Naive thymus-derived CD8-positive, alpha-beta T cell (primary cell): ENCODE measurements around the gene SEMA3A. TPM values are rescaled to one million over a fixed set of nuclear protein-coding genes. Genes with fewer than 3 reads are reported as not detected.
A peak's percentile ranks its signal among the peaks of the same experiment; 100 is the strongest.

Source experiments
- ATAC-seq, 2 donors: fragments of 150-1000 bp; cut with Tn5 transposase in 1 of 2; sonication (Bioruptor Pico), chemical (Tn5 transposase) in 1 of 2; 1 replicate in 1 of 2; 2 replicates in 1 of 2; pipeline ENCODE4 v1.10.0; 2021; ENCODE audit warnings: mild to moderate bottlenecking in 2 of 2, moderate library complexity in 2 of 2
- POLR2A ChIA-PET: fragments of 350-600 bp; sonication (Branson Sonifier 250); formaldehyde crosslinking; loops from one replicate; lab custom pipeline; 2021; ENCODE audit warnings: antibody characterized with exemption; lab: Charles Lee
- DNase-seq, 10 donors: peaks; one replicate each; pipeline versions ENCODE4 v3.0.0 to v3.0.0-alpha.2; 2020 to 2022
- H3K27ac Mint-ChIP-seq, 10 donors: one replicate each; pipeline ENCODE4 v1.8.0; 2020 to 2022; ENCODE audit warnings: mild to moderate bottlenecking in 10 of 10, mixed read lengths in 10 of 10, moderate library complexity in 4 of 10, inconsistent platforms in 1 of 10
- H3K27me3 Mint-ChIP-seq, 5 donors: one replicate each; pipeline ENCODE4 v1.8.0; 2021 to 2022; ENCODE audit warnings: mixed read lengths in 5 of 5
- H3K36me3 Mint-ChIP-seq, 3 donors: one replicate each; pipeline ENCODE4 v1.8.0; 2020 to 2022; ENCODE audit warnings: mixed read lengths in 3 of 3, mild to moderate bottlenecking in 2 of 3, inconsistent platforms in 1 of 3
- H3K4me1 Mint-ChIP-seq, 4 donors: one replicate each; pipeline ENCODE4 v1.8.0; 2021 to 2022; ENCODE audit warnings: mixed read lengths in 4 of 4
- H3K4me3 Mint-ChIP-seq, 10 donors: one replicate each; pipeline ENCODE4 v1.8.0; 2020 to 2022; ENCODE audit warnings: mild to moderate bottlenecking in 10 of 10, mixed read lengths in 10 of 10, moderate library complexity in 6 of 10, inconsistent platforms in 1 of 10
- H3K9me3 Mint-ChIP-seq, 9 donors: one replicate each; pipeline ENCODE4 v1.8.0; 2020 to 2022; ENCODE audit warnings: mixed read lengths in 9 of 9, mild to moderate bottlenecking in 3 of 9, inconsistent platforms in 1 of 9, moderate library complexity in 1 of 9
- polyA plus RNA-seq, 3 donors: library from polyadenylated mRNA; unstranded; fragments of 300-500 nt; fragmentation: Illumina TruSeq; gene quantifications; one replicate each; pipeline ENCODE4 v1.2.3, GENCODE V29; 2021
- total RNA-seq, 8 experiments: library from RNA in 2 of 8; stranded (reverse) in 2 of 8; gene quantifications; one replicate each; pipeline ENCODE4 v1.2.3 and lab custom pipeline; 2021 to 2026

The SEMA3A gene
- total and polyA plus RNA-seq, 5 experiments from 2014 or later, result 0.10 to 2.7 (median 0.28) TPM

- peak overlapping the region in 2 of 10 donors; percentile 4 to 70 for H3K4me3 Mint-ChIP-seq
- H3K27ac Mint-ChIP-seq, result peak overlapping the region in 2 of 10 donors; percentile 24 to 66
- no peaks in the 10 kb centered on the region for H3K9me3 Mint-ChIP-seq
- peaks cover 0 to 3% (median 2%) of the 10 kb centered on the region in 5 donors for H3K27me3 Mint-ChIP-seq
- H3K36me3 Mint-ChIP-seq, result peaks cover 0 to 2% (median 0%) of the 10 kb centered on the region in 3 donors
- DNase-seq (no peak), ATAC-seq (no peak)
- H3K4me1 Mint-ChIP-seq, result peaks cover 19 to 43% (median 25%) of the 10 kb centered on the region in 4 donors
- POLR2A ChIA-PET, result no interaction called here
These were observed 2.7 kb downstream of the SEMA3A start for GRCh38 chr7:84191842-84192241.

GRCh38 chr7:84191261-84191660 is 3.3 kb downstream of the SEMA3A start:
- Mint-ChIP-seq H3K36me3 (peaks cover 0 to 2% (median 0%) of the 10 kb centered on the region in 3 donors), H3K4me1 (peaks cover 21 to 43% (median 27%) of the 10 kb centered on the region in 4 donors), H3K27ac (no peak overlapping the region), H3K9me3 (no peaks in the 10 kb centered on the region), H3K4me3 (no peak overlapping the region), H3K27me3 (peaks cover 0 to 3% (median 2%) of the 10 kb centered on the region in 5 donors)
- POLR2A ChIA-PET, result no interaction called here
- DNase-seq, result no peak
- ATAC-seq, result no peak

GRCh38 chr7:84190016-84190705 is 4.4 kb downstream of the SEMA3A start:
- no peak overlapping the region for H3K4me3 Mint-ChIP-seq
- DNase-seq (no peak), ATAC-seq (no peak)
- peaks cover 15 to 32% (median 22%) of the 10 kb centered on the region in 4 donors for H3K4me1 Mint-ChIP-seq
- POLR2A ChIA-PET, result no interaction called here
- no peaks in the 10 kb centered on the region for H3K27me3 Mint-ChIP-seq
- H3K9me3 Mint-ChIP-seq, result no peaks in the 10 kb centered on the region
- H3K36me3 Mint-ChIP-seq, result no peaks in the 10 kb centered on the region
- H3K27ac Mint-ChIP-seq, result peak overlapping the region in 1 of 10 donors; percentile 19

- Mint-ChIP-seq H3K9me3 (no peaks in the 10 kb centered on the region), H3K27ac (peak overlapping the region in 1 of 10 donors; percentile 68), H3K36me3 (no peaks in the 10 kb centered on the region), H3K4me1 (peaks cover 7 to 20% (median 12%) of the 10 kb centered on the region in 4 donors), H3K27me3 (no peaks in the 10 kb centered on the region), H3K4me3 (no peak overlapping the region)
- POLR2A ChIA-PET, result no interaction called here
- ATAC-seq (no peak), DNase-seq (no peak)
These were observed 5.7 kb downstream of the SEMA3A start for GRCh38 chr7:84188786-84189405.

- H3K27ac Mint-ChIP-seq, result peak overlapping the region in 1 of 10 donors; percentile 2
- peaks cover 7 to 18% (median 12%) of the 10 kb centered on the region in 4 donors for H3K4me1 Mint-ChIP-seq
These were observed 6.6 kb downstream of the SEMA3A start for GRCh38 chr7:84187813-84188510.

GRCh38 chr7:84187087-84187805 is 7.3 kb downstream of the SEMA3A start:
- Mint-ChIP-seq H3K36me3 (no peaks in the 10 kb centered on the region), H3K4me3 (peak overlapping the region in 1 of 10 donors; percentile 30)
- no peak for ATAC-seq

More at GRCh38 chr7:84187813-84188510, 6.6 kb downstream of the SEMA3A start:
- Mint-ChIP-seq H3K9me3 (no peaks in the 10 kb centered on the region), H3K36me3 (no peaks in the 10 kb centered on the region), H3K27me3 (no peaks in the 10 kb centered on the region), H3K4me3 (no peak overlapping the region)
- no peak for ATAC-seq
- POLR2A ChIA-PET, result no interaction called here
- no peak for DNase-seq

GRCh38 chr7:84183741-84184140 is 10.8 kb downstream of the SEMA3A start:
- DNase-seq (no peak), ATAC-seq (no peak)
- Mint-ChIP-seq H3K36me3 (no peaks in the 10 kb centered on the region), H3K4me1 (peaks cover 2 to 10% (median 9%) of the 10 kb centered on the region in 4 donors), H3K27me3 (no peaks in the 10 kb centered on the region), H3K27ac (peak overlapping the region in 1 of 10 donors; percentile 73), H3K4me3 (no peak overlapping the region), H3K9me3 (no peaks in the 10 kb centered on the region)
- POLR2A ChIA-PET, result interaction anchor here (0.6 kb wide), 1 partner anchor 11 kb away, joined by 3 read pairs; no protein-coding TSS in a partner anchor

More at GRCh38 chr7:84187087-84187805, 7.3 kb downstream of the SEMA3A start:
- H3K9me3 Mint-ChIP-seq, result no peaks in the 10 kb centered on the region
- POLR2A ChIA-PET, result no interaction called here
- DNase-seq, result no peak
- no peaks in the 10 kb centered on the region for H3K27me3 Mint-ChIP-seq
- peaks cover 7 to 18% (median 12%) of the 10 kb centered on the region in 4 donors for H3K4me1 Mint-ChIP-seq
- H3K27ac Mint-ChIP-seq, result peak overlapping the region in 3 of 10 donors; percentile 17 to 63 (median 26)

- Mint-ChIP-seq H3K27ac (no peak overlapping the region), H3K27me3 (no peaks in the 10 kb centered on the region), H3K36me3 (no peaks in the 10 kb centered on the region), H3K4me3 (no peak overlapping the region), H3K4me1 (peaks cover 2 to 8% (median 6%) of the 10 kb centered on the region in 4 donors), H3K9me3 (no peaks in the 10 kb centered on the region)
- ATAC-seq (no peak), DNase-seq (no peak)
- POLR2A ChIA-PET, result no interaction called here
These were observed 12.3 kb downstream of the SEMA3A start for GRCh38 chr7:84182301-84182700.

- POLR2A ChIA-PET, result no interaction called here
- Mint-ChIP-seq H3K9me3 (no peaks in the 10 kb centered on the region), H3K4me3 (no peak overlapping the region), H3K36me3 (no peaks in the 10 kb centered on the region), H3K27ac (no peak overlapping the region), H3K27me3 (no peaks in the 10 kb centered on the region), H3K4me1 (peaks cover 0 to under 1% (median 0%) of the 10 kb centered on the region in 4 donors)
- DNase-seq (no peak), ATAC-seq (no peak)
These were observed 13.0 kb downstream of the SEMA3A start for GRCh38 chr7:84181628-84182027.

GRCh38 chr7:84177758-84178412 is 16.7 kb downstream of the SEMA3A start:
- POLR2A ChIA-PET, result no interaction called here
- H3K9me3 Mint-ChIP-seq, result no peaks in the 10 kb centered on the region
- H3K4me1 Mint-ChIP-seq, result no peaks in the 10 kb centered on the region
- no peaks in the 10 kb centered on the region for H3K27me3 Mint-ChIP-seq
- DNase-seq (no peak), ATAC-seq (no peak)
- no peaks in the 10 kb centered on the region for H3K36me3 Mint-ChIP-seq
- no peak overlapping the region for H3K4me3 Mint-ChIP-seq
- no peak overlapping the region for H3K27ac Mint-ChIP-seq

GRCh38 chr7:84176716-84177115 is 17.9 kb downstream of the SEMA3A start:
- Mint-ChIP-seq H3K9me3 (no peaks in the 10 kb centered on the region), H3K27me3 (no peaks in the 10 kb centered on the region), H3K4me1 (no peaks in the 10 kb centered on the region), H3K36me3 (no peaks in the 10 kb centered on the region), H3K27ac (no peak overlapping the region), H3K4me3 (no peak overlapping the region)
- no peak for DNase-seq
- ATAC-seq, result no peak
- POLR2A ChIA-PET, result no interaction called here

GRCh38 chr7:84175461-84175860 is 19.1 kb downstream of the SEMA3A start:
- Mint-ChIP-seq H3K36me3 (no peaks in the 10 kb centered on the region), H3K9me3 (no peaks in the 10 kb centered on the region), H3K27me3 (no peaks in the 10 kb centered on the region), H3K27ac (no peak overlapping the region), H3K4me3 (no peak overlapping the region), H3K4me1 (no peaks in the 10 kb centered on the region)
- POLR2A ChIA-PET, result no interaction called here
- ATAC-seq (no peak), DNase-seq (no peak)
